ENCODE data around the gene UBR3. TPM values are rescaled to one million over a fixed set of nuclear protein-coding genes. Genes with fewer than 3 reads are reported as not detected.

Gene UBR3
- total RNA-seq, 1 experiment from 2014 or later = 21.9 TPM

DNA sequence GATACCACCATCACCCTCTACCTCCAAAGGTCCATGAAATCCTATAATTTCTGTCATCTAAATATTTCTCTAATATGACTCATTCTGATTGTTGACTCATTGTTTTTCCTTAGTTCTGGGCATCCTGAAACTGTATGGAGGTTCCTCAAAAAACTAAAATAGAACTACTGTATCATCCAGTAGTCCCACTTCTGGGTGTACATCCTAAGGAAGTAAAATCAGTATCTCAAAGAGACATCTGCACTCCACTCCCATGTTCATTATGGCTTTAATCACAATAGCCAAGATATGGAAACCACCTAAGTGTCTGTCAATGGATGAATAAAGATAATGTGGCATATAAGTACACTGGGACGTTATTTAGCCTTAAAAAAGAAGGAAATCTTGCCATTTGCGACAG is 224.9 kb downstream of the UBR3 start:
- H3K56ac ChIP-seq (ENCODE audit: insufficient read length, low read depth, low read length) = no peak overlapping the region
- no peaks in the 10 kb centered on the region for H3K23me2 ChIP-seq (ENCODE audit: insufficient read length, low read depth, low read length, poor library complexity, severe bottlenecking)

More for the DNA sequence above, 224.9 kb downstream of the UBR3 start:
- H4K8ac ChIP-seq (replicated peaks; ENCODE audit: insufficient read length, low read depth, low read length) = no peak overlapping the region
- H2BK20ac ChIP-seq (ENCODE audit: low read depth, low read length, poor library complexity, severe bottlenecking) = no peak overlapping the region
- H2BK5ac ChIP-seq (ENCODE audit: insufficient read length, low read length) = no peak overlapping the region
- H3K79me2 ChIP-seq (ENCODE audit: insufficient read depth, low read length) = no peaks in the 10 kb centered on the region
- H3T11ph ChIP-seq (ENCODE audit: low read length) = no peak overlapping the region
- no peaks in the 10 kb centered on the region for H3K9me3 ChIP-seq (ENCODE audit: control insufficient read depth, low read depth, low read length)
- H3K4me1 ChIP-seq (ENCODE audit: insufficient read depth, low read length) = no peaks in the 10 kb centered on the region
- no peaks in the 10 kb centered on the region for H3K79me1 ChIP-seq (ENCODE audit: insufficient read depth, low read depth, low read length, poor library complexity, severe bottlenecking)
- H3K18ac ChIP-seq (ENCODE audit: insufficient read length, low read depth, low read length) = no peak overlapping the region
- no peak overlapping the region for H3K4me2 ChIP-seq (ENCODE audit: insufficient read depth, insufficient read length, low read length)
- no peak overlapping the region for H2AFZ ChIP-seq (ENCODE audit: low read length)
- H3K27ac ChIP-seq (ENCODE audit: insufficient read length, low read depth, low read length) = no peak overlapping the region
- H3K9ac ChIP-seq (ENCODE audit: extremely low read depth, insufficient read length, low read length) = no peak overlapping the region
- TF ChIP-seq, protein P1, sequence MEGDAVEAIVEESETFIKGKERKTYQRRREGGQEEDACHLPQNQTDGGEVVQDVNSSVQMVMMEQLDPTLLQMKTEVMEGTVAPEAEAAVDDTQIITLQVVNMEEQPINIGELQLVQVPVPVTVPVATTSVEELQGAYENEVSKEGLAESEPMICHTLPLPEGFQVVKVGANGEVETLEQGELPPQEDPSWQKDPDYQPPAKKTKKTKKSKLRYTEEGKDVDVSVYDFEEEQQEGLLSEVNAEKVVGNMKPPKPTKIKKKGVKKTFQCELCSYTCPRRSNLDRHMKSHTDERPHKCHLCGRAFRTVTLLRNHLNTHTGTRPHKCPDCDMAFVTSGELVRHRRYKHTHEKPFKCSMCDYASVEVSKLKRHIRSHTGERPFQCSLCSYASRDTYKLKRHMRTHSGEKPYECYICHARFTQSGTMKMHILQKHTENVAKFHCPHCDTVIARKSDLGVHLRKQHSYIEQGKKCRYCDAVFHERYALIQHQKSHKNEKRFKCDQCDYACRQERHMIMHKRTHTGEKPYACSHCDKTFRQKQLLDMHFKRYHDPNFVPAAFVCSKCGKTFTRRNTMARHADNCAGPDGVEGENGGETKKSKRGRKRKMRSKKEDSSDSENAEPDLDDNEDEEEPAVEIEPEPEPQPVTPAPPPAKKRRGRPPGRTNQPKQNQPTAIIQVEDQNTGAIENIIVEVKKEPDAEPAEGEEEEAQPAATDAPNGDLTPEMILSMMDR (conservative IDR thresholded peaks at IDR 0.05) = no peak
- no peak overlapping the region for H3K23ac ChIP-seq (ENCODE audit: insufficient read length, low read depth, low read length)
- no peaks in the 10 kb centered on the region for H3K27me3 ChIP-seq (ENCODE audit: insufficient read depth, low read length)
- no peak overlapping the region for H3K27ac Mint-ChIP-seq
- WGBS (ENCODE audit: extremely low coverage, insufficient read length, low lambda C conversion rate) = no CpG with 5 or more reads among the region's 2 CpGs
- DNase-seq = no peak
- no peak overlapping the region for H2BK120ac ChIP-seq (ENCODE audit: low read depth, low read length, poor library complexity, severe bottlenecking)
- H4K91ac ChIP-seq (ENCODE audit: insufficient read length, low read depth, low read length) = no peak overlapping the region
- no peaks in the 10 kb centered on the region for H4K20me1 ChIP-seq (ENCODE audit: control insufficient read depth, insufficient read depth, insufficient read length)
- peaks cover 9 to 13% of the 10 kb centered on the region in 2 experiments; a peak in 3 of 4 replicates for H3K4me1 Mint-ChIP-seq
- H3K4me3 Mint-ChIP-seq = no peak overlapping the region
- no peak overlapping the region for H3K4ac ChIP-seq (ENCODE audit: low read depth, low read length)
- H3K9me3 Mint-ChIP-seq = no peaks in the 10 kb centered on the region
- H4K5ac ChIP-seq (ENCODE audit: insufficient read length, low read depth, low read length) = no peak overlapping the region
- no peak overlapping the region for H2AK5ac ChIP-seq (ENCODE audit: insufficient read length, low read length)
- no peak overlapping the region for H3K14ac ChIP-seq (ENCODE audit: insufficient read depth, low read length)
- no peaks in the 10 kb centered on the region for H3K27me3 Mint-ChIP-seq (ENCODE audit: low read depth)
- H3K36me3 Mint-ChIP-seq (ENCODE audit: insufficient read depth in 1 of 3, low read depth in 3 of 3) = peaks cover 0 to 6% (median 0%) of the 10 kb centered on the region in 3 experiments; a peak in 5 of 7 replicates
- no peak overlapping the region for H2BK12ac ChIP-seq (ENCODE audit: insufficient read length, low read depth, low read length)
- H2BK15ac ChIP-seq (ENCODE audit: low read depth, low read length) = no peak overlapping the region

Data from H9 (cell line).